Measurements from ENCODE around the gene FITM2.

DNA sequence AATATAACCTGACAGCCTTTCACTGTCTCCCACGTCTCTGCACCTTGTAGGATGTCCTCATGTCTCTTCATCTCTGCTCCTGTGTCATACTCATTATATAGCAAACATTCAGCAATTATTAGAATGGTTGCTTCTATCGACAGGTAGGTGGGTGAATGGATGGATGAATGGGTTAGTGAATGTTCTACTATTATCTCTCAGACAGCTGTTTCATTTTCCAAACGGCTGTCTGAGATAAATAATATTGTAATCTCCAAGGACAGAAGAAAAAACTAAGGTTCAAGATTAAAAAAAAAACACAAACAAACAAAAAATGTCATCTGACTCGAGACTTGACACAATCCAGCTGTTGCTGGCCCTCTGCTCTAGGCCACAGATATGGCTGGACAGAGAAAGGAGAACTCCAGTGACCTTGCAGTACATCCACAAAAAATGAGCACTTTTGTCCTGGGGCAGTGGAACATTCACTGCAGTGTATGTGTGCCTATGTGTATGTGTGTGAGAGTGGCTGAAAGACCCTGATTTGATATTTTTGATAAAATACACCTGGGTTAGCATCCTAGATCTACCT lies 46.6 kb upstream of the FITM2 start:
- TF ChIP-seq, protein P1, sequence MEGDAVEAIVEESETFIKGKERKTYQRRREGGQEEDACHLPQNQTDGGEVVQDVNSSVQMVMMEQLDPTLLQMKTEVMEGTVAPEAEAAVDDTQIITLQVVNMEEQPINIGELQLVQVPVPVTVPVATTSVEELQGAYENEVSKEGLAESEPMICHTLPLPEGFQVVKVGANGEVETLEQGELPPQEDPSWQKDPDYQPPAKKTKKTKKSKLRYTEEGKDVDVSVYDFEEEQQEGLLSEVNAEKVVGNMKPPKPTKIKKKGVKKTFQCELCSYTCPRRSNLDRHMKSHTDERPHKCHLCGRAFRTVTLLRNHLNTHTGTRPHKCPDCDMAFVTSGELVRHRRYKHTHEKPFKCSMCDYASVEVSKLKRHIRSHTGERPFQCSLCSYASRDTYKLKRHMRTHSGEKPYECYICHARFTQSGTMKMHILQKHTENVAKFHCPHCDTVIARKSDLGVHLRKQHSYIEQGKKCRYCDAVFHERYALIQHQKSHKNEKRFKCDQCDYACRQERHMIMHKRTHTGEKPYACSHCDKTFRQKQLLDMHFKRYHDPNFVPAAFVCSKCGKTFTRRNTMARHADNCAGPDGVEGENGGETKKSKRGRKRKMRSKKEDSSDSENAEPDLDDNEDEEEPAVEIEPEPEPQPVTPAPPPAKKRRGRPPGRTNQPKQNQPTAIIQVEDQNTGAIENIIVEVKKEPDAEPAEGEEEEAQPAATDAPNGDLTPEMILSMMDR (IDR thresholded peaks at IDR 0.05; ENCODE audit: poor library complexity): no peak
- TF ChIP-seq EZH2phosphoT487 (IDR thresholded peaks at IDR 0.05; ENCODE audit: low read depth, severe bottlenecking, unreplicated experiment): no peak

Data from hepatocyte (in vitro differentiated cells).